IPS DF 19.7 (cell line): ENCODE data around the gene PLAAT4.
"Not testable (repeated sequence)": the region's sequence is repeated elsewhere in the genome, so short reads cannot be mapped to it uniquely, and the experiment has no call there.

ENCODE experiments used
- DNase-seq: peaks from one replicate; pipeline ENCODE4 v3.0.0-alpha.2; 2013; ENCODE audit warnings: low read depth, low spot score

The PLAAT4 gene

GRCh38 chr11:63572026-63572688, 35.5 kb downstream of the PLAAT4 start:
- no peak for DNase-seq

- DNase-seq: no peak
These were observed 37.6 kb downstream of the PLAAT4 start for GRCh38 chr11:63573881-63574855.

- DNase-seq: no peak
These were observed 38.4 kb downstream of the PLAAT4 start for GRCh38 chr11:63574856-63575602.

DNA sequence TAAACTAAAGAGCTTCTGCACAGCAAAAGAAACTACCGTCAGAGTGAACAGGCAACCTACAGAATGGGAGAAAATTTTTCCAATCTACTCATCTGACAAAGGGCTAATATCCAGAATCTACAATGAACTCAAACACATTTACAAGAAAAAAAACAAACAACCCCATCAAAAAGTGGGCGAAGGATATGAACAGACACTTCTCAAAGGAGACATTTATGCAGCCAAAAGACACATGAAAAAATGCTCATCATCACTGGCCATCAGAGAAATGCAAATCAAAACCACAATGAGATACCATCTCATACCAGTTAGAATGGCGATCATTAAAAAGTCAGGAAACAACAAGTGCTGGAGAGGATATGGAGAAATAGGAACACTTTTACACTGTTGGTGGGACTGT, 42.3 kb downstream of the PLAAT4 start:
- not testable (repeated sequence) for DNase-seq

- not testable (repeated sequence) for DNase-seq
These were observed 44.6 kb downstream of the PLAAT4 start for GRCh38 chr11:63581224-63581623.

DNA sequence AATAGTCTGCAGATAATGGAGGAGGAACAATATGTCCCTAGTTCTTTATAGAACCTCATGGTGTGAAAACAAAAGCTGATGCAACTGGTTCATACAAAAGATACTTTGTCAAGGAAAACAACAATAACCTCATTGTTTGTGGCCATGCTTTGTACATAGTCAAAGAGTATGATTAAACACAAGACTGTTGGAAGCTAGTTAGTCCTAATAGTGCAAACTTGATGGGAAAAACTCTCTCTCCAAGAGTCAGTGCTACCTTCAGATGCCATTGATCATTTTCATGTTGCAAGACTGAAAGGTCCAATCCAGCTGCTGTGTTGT, 46.7 kb downstream of the PLAAT4 start:
- DNase-seq: no peak

DNA sequence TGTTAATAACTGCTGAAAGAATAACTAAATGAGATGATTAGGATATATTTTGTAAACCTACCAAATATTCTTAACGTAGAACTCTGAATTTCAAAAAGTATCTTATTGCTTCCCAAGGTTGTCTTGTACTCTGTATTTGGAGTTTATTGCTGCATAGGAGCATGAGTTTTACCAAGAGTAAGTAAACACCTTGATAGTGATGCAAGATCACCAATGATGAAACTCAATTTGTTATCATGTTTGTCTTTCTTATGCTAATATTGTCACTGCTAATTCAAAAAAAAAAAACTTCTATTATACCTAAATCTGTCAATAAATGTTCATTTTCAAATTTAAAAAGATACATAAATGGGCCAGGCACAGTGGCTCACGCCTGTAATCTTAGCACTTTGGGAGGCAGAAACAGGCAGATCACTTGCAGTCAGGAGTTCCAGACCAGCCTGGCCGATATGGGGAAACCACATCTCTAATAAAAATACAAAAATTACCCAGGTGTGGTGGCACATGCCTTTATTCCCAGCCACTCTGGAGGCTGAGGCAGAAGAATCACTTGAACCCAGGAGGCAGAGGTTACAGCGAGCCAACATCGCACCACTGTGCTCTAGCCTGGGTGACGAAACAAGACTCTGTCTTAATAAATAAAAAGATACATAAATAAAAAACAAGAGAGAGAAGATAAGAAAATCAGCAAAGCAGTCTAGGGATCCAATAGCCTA, 50.0 kb downstream of the PLAAT4 start:
- DNase-seq: no peak

DNA sequence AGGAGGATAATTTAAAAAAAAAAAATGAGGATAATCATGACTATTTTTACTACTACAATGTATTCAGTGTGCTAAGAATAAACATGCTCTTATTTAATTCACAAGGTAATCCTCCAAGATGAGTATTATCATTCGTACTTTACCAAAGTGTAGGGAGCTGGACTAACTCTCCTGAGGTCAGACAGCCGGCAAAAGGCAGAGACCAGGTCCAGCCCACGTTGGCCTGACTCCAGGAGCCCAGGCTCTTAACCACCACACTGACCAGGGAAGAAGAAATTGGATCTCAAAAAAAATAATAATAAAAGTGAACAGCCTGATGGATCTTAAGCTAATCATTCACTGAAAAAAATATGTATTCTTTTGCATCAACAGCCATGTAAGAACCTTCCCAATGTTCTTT, 52.4 kb downstream of the PLAAT4 start:
- DNase-seq: no peak

DNA sequence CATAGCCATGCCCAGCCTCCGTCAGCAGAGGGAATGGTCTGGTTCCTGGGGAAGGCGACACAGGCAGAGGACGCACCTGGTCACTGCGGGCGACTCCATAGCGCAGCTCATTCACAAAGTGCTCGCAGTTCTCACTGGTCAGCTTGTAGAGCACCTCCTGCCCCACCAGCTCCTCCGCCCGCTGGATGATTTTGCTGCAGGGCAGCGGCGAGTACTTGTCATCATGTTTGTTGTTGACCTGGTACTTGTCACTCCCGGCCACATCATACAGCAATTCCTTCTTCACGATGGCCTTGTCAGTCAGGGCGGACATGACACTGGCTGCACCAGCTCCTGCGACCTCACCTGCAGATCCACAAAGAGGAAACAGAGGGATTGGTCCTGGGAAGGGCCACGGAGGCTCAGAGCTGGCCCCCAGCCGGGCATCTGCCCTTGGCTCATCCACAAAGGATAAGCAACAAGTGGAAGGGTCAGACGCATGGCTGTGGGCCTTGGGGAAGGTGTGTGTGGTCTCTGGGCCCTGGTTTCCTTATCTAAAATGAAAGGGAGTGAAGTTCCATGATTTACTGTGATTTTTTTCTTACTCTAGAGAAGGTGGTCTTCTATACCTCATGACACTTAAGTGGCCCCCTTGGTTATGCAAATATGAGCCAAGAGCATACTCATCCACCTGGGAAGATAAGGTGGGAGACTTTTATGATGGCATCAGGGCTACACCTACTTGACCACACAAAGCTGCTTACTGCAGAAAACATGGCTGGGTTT, 53.6 kb downstream of the PLAAT4 start:
- no peak for DNase-seq

GRCh38 chr11:63592975-63593395, 56.4 kb downstream of the PLAAT4 start:
- no peak for DNase-seq

GRCh38 chr11:63595296-63595695, 58.7 kb downstream of the PLAAT4 start:
- DNase-seq: no peak
